ENCODE data around the gene UNC13A.

GRCh38 chr19:17560205-17560595, 128.0 kb downstream of the UNC13A start:
- no peak for TF ChIP-seq POLR2A (IDR thresholded peaks at IDR 0.05)
- TF ChIP-seq CTCF (IDR thresholded peaks at IDR 0.05): no peak

Measured in gastroesophageal sphincter (tissue), 3 donors.